NCI-H187 treated with DMSO at 0.1 percent for 48 hours (cell line): Measurements from ENCODE around the gene EYA4.

Experiments used
- DNase-seq: peaks from one replicate; lab custom pipeline; 2025; lab: John Stamatoyannopoulos, UW

Gene EYA4, protein sequence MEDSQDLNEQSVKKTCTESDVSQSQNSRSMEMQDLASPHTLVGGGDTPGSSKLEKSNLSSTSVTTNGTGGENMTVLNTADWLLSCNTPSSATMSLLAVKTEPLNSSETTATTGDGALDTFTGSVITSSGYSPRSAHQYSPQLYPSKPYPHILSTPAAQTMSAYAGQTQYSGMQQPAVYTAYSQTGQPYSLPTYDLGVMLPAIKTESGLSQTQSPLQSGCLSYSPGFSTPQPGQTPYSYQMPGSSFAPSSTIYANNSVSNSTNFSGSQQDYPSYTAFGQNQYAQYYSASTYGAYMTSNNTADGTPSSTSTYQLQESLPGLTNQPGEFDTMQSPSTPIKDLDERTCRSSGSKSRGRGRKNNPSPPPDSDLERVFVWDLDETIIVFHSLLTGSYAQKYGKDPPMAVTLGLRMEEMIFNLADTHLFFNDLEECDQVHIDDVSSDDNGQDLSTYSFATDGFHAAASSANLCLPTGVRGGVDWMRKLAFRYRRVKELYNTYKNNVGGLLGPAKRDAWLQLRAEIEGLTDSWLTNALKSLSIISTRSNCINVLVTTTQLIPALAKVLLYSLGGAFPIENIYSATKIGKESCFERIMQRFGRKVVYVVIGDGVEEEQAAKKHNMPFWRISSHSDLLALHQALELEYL

DNA sequence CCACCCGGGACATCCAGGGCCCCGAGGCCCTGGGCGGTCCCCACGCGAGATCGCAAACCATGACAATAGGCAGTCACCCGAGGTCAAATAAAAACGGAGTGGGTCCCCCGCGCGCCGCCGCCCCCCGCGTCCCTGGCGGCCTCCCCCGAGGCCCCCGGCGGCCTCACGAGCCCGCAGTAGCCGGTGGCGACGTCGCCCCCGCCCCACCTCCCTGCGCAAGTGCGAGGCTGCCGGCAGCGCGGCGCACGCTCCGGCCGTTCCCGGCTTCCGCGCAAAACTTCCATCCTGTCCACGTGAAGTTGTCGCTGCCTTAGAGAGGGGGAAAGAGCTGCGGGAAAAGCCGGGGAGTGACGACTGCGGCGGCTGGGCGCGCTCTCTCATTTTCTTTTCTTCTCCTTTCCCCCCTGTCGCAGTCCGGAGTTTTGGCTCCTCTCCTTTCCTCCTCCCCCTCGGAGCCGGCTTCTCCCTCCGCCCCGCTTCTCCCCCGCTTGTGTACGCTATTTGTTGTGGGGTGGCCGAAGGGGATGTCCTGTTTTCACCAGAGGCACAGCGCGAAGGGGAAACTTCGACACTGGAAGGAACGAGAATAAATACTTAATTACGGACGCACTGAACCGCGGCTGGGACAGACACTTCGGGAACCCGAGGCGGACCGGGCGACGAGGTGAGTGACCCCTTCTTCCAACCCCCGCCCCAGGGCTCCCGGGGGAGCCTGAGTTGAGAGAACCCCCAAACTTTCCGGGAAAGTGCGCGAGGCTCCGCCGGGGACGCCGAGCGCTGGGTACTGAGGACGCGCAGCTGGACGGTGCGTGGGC is at the start of gene EYA4:
EYA4 (plus strand) TSS at position 272 of the 815 bp plus-strand sequence. CDS start 33,424 bp downstream, outside the sequence.
- DNase-seq = no peak

DNA sequence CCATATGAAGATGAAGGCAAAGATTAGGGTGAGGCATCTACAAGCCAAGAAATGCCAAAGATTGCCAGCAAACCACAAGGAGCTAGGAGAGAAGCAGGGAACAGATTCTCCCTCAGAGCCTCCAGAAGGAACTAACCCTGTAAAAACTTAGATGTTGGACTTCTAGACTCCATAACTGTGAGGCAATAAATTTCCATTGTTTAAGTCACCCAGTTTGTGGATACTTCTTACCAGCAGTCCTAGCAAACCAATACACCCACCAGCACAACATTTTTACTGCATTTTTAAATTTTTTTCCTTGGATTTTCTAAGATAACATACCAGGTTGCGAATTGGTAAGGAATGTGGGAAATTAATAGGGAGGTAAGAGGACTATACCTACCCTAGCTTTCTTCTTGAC is 47.8 kb upstream of the EYA4 start:
- no peak for DNase-seq

DNA sequence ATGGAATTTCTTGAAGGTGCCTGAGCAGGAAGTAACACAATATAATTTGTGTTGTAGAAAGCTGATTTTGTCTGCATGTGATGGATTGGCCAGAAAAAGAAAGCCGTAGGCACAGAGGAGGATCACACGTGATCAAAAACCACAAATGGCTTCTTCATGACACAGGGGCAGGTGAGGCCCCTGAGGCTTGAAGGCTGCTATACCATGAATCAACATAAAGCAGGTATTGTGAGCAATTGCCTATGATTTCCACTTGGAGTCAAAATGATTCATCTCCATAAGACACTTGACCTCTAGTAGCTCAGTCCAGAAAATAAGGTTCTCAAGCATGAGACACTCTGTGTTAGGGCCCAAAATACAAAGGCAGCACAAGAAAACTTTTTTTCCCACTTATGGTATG is 42.4 kb upstream of the EYA4 start:
- DNase-seq = peak; percentile 21

DNA sequence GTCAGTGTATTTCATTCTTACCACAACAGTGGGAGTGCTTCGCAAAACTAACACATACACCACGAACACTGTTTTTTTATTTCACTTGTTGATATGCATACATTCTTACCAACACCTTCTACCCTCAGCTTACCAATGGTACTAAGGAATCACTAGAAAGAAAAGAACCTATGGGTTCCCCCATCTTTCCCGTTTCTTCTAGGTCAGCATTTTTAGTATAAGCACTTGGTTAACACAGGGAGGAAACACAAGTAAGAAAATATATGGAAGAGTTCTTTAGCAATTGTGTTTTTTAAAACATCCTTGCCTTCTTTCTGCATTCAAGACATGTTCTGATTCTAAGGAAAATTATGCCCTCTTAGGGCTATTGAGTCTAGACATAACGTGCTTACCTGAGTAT is 39.9 kb upstream of the EYA4 start:
- no peak for DNase-seq

DNA sequence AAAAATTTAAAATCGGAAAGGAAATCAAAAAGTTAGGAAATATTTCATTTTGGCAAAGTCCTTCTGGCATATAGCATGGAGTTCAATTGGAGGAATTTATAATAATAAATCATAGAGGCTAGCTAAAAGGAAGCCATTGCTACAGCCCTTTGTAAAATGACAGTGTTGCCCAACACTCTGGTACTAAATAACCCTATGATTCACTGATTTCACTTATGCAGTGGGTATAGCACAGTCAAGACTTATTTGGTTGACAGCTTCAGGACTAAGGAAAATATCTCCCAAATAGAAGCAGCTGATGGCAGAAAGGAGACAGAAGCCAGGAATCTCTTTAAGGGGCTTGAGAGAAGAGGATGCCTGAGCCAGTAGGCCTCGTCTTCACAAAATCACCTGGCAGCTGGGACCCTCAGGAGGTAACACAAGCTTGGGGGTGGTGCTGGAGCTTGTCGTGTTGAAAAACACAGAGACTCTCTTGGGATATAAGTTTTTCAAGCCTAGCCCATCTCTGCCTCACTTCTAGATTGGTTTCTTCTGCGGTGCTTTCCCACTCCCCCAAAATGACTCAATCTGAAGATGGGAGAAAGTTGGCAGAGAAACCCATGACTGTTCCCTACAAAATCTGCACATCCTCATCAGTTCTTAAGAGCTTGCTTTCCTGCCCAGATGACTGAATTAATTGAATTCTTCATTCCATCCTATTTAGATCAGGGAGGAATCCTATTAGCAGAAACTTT is 38.4 kb upstream of the EYA4 start:
- DNase-seq = no peak

DNA sequence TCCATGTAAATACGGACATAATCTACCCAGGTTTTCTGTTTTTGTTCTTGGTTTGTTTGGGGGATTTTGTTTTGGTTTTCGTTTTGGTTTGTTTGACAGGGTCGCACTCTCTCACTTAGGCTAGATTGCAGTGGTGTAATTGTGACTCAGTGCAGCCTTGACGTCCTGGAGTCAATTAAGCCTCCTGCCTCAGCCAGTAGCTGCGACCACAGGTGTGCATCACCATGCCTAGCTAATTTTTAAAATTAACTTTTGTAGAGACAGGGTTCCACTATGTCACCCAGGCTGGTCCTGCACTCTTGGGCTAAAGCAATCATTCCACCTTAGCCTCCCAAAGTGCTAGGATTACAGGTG is 37.8 kb upstream of the EYA4 start:
- no peak for DNase-seq

DNA sequence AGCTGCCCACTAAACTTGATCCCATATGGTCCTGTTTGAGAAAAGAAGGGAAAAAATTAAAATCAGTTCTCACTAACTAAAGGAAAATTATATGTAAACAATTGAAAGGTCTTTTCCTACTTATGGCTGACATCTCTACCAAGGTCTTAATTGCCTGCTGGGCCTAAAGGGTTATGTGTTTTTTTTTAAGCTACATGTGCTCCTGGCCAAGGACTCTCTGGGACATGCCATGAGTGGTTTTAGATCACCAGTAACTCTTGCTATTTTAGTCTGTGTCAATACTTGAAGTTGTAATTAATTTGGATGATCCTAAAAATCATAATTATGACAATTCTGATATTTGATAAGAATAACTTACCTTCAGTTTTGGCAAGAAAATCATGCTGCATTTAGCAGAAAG is 35.9 kb upstream of the EYA4 start:
- no peak for DNase-seq

DNA sequence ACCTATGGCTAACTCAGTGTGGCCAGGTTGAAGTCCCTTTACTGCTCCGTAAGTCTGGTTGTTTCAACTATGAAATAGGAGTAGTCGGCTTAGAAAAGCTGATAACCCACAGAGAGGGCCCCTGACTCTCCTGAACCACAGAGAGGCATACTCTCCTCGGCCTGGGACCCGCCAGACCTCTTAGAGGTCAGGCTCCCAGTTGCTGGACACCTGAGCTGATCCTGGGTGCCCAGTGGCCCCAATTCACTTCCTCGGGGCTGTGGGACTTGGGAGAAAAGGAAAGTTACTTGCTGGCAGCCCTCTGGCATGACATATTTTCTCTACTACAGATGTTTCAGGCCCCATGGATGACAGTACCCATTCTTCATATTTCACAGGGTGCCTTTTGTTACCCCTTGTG is 34.2 kb upstream of the EYA4 start:
- DNase-seq = no peak

DNA sequence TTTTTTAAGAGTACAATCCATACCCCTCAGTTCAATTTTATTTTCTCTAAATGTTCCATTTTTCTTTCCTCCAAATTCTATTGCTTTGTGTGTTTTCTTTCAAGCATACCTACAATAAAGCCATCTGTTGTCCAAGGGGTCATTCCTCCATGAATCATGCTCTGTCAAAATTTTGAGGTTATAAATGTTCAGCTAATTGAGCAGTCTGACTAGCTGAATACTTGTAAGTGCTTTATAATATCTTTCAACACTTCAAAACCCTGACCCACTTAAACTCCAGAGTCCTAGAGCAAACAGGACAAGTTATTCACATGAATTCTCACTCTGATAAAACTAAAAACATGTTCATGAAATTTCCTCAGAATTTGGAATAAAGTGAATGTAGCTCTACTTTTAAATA is 33.4 kb upstream of the EYA4 start:
- no peak for DNase-seq

DNA sequence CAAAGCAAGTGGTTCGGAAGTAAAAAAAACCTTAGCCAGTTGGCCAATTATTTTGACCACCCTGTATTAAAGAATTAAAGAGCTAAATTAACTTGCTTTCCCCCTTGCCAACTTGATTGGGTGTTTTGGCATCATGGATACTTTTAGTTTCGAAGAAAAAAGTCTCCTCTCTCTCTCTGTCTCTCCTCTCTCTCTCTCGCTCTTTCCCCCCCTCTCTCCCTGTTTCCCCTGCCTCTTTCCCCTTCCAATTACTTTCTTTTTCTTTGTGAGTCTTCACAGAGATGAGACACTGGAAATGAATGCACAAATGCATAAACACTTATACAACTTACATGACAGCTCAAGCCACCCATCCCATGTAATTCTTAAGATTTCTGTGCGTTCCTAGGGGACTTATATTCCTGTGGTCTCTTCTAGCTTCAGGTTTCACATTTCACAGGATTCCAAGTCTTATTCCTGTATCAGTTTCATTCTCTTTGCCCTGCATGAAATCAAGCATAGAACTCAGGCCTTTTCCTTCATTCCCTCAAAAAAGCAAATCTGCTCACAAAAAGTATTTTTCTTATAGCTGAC is 32.9 kb upstream of the EYA4 start:
- no peak for DNase-seq

DNA sequence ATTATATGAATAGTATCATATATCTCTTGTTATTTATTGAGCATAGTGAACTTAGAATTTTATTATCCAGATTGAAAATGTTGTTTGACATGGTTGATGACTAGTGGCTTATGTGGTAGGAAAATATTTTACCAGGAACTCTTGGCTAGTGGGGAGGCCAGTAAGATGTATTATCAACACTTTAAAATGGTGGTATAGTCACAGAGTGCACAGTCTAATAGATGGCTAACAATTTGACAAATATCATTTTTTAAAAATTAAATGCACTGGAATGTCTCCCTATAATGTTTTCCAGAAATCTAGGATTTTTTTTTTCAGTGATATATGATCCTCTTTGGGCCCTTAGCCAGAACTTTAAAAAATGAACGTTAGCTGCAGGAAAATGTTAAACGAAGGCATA is 26.9 kb upstream of the EYA4 start:
- no peak for DNase-seq

DNA sequence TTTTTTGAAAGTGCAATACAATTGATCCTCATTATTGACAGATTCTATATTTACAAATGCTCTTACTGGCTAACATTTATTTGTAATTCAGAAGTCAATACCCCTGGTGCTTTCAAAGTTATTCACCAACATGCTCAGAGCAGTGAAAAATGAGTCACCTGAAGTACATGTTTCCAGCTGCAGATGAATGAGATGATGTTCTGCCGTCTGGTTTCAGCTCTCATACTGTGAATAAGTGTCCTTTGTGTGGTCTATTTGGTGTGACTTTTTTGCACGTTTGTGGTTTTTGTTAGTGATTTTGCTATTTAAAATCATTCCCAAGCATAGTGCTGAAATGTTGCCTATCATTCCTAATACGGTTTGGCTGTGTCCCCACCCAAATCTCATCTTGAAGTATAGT is 22.3 kb upstream of the EYA4 start:
- no peak for DNase-seq

DNA sequence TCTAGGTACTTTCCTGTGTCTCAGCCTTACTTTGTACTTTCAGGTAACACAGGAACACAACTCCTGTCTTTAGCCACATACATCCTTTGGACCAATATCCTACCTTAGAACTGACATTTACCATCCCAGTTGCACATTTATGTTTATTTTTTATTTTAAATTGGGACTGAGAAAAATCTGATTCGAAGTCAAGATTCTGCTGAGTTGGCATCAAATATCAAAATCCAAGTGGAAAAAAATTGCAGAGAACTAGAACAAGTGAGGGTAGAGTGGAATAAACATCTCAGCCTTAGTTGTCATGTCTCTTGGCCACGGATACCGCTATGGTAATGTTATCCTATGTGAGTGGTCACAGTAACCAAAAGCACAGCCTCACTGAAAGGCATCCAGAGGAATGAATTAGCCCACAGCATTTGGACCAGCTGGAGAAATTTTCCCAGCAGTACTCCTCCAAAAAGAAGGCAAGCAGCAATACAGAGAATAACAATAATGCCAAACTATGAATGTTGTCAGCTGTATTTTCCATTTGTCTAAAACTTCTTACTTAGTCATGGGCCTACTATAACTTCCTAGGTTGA is 17.6 kb upstream of the EYA4 start:
- DNase-seq = no peak

DNA sequence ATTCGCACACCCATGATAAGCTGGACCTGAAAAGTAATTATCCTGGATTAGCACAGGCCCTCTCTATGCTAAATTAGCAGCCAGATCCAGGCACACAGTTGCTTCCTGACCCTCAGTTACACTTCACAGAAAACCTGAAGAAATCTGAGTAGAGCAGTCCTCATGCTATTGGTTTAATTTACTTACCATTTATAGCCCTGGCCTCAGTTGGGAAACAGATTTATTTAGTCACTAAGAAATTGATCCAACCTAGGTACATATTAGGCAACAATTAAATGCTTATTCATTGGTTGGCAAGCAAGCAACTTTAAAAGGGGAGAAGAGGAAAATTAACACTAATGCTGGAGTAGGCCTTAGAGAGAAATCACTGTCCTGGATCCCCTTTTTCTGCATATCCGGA is 15.6 kb upstream of the EYA4 start:
- no peak for DNase-seq

DNA sequence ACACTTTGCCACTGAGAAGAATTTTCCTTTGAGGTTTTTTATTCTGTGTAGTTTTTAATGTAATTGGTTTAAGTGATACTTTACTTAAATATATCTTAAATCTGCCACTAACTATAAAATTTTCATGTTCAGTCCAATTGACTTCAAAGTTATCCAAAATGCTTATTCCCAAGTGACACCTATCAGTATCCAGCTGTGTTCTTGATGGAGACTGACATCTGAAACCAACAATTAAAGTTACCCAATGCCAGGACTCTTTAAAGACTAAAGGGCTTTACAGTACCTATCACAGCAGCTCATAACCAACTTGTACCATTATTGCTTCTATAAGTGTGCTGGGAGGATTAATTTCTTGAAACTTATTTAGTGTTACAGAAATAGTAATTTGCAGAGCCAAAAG is 13.8 kb upstream of the EYA4 start:
- DNase-seq = no peak

DNA sequence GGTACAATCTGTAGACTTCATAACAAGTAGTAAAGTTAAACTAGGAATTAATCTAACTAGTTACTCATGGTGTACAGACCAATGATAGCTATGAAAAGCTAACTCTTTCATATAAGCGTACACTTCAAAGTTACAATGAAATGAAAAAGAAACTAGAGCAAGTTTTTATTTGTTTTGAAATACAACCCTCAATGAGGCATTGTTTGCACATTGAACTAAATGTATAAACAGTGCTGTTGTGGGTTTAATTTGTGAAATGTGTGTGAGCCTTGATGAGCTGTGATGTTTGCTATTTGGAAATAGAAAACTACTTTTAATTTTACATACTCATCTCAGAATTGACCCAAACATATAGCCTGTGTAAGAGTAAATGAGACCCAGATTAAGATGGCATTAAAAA is 11.1 kb upstream of the EYA4 start:
- no peak for DNase-seq

DNA sequence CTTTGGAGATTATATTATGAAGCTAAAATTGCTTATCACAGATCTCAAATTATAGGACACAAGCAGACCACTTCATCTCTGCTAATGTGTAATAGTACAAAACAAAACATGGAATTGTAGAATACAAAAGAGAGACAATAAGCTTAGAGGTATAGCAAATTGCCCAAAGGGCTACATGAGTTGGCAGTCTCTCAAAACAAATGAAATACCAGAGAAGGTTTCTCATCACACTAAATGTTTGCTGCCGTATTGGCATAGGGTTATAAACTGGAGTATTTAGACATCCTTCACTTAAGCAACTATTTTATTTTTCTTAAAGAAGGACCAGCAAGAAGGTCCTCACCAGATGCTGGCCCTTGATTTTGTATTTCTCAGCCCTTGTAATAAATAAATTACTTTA is 5.9 kb upstream of the EYA4 start:
- DNase-seq = no peak

DNA sequence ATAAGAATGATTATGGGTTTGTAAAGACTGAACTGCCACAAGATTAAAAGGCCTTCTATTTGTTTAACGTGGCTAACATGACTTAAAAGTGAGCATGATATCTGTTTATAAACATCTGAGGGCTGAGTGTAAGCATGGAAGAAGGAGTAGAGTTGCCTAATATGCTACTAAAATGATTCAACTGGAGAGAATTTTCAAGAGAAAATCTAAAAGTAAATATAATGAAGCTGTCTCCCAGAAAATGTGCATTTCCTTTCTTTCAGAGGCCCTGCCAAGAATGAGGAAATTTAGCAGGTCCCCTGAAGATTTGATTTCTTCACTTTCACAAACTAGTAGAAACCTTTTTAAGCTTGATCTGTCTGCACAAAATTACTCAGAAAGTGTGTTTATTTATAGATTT is 4.2 kb upstream of the EYA4 start:
- no peak for DNase-seq

DNA sequence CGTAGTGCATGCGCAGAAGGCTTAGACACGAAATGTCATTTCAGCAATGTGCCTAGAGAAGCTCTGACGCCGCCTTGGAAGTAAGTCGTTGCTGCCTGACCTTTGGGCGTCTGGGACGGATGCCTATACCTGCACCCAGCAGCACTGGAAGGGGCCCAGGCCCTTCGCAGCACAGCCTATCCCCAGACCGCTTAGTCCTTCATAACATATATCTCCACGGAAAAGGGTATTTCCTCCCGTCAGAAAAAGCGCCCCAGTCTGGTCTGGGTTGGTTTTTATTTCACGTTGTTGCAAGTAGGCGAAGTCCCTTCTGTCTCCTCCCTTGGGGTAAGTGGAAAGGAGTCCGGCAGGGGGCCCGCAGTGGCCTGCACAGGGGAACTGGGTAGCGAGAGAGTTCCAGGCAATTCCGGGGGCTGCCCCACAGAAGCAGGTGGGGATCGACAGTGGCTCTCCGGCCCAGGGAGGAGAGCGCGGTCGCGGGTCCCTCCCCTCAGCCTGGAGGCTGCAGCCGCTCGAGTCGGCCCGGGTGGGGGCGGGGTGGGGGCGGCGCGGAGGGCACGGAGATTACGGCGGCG is 559 bp upstream of the EYA4 start:
- DNase-seq = no peak

DNA sequence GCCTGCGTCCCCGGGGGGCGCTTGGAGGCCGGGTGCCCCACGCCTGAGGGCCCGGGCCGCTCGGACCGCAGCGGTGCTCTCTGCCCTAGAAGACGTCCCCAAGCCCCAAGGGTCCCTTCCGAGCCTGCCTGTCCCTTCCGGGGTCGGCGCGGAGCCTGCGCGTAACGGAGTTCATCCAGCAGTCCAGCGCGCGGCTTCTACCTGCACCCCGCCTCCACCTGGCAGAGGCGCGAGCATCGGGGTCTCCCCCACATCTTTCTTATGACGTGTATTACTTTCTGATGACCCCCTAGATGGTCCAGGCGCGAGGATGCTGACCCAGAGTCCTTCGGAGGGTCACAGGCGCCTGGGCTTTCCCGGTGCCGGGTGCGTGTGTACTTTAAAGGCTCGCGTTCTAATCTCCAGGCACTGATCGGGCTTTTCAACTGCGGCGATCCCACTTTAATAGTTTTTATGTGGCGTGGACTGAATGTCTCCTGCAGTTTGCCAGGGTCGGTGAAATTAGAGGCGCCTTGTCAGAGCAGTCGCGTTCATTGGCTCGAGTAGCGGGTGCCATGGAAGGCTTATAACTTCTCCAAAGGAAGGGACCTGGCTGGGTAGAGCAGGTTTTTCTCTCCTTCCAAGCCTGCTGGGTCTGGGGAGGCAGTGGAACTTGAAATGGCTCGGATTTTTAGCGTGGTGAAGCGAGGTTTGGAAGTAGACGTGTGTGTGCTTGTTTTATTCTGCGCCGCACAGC is 912 bp downstream of the EYA4 start:
- no peak for DNase-seq
